Activated naive CD8-positive, alpha-beta T cell treated with anti-CD3 and anti-CD28 coated beads for 36 hours (primary cell): ENCODE results near the gene ARHGAP33. TPM values are rescaled to one million over a fixed set of nuclear protein-coding genes. Genes with fewer than 3 reads are reported as not detected.
"Not testable (repeated sequence)": the region's sequence is repeated elsewhere in the genome, so short reads cannot be mapped to it uniquely, and the experiment has no call there.

ENCODE experiments used
- DNase-seq: peaks from one replicate; pipeline ENCODE4 v3.0.0; 2021
- H3K27ac Mint-ChIP-seq: one replicate; pipeline ENCODE4 v1.8.0; 2022; ENCODE audit warnings: mild to moderate bottlenecking, moderate library complexity, mixed read lengths
- H3K27me3 Mint-ChIP-seq: one replicate; pipeline ENCODE4 v1.8.0; 2022; ENCODE audit warnings: mild to moderate bottlenecking, mixed read lengths
- H3K36me3 Mint-ChIP-seq: one replicate; pipeline ENCODE4 v1.8.0; 2021; ENCODE audit warnings: mild to moderate bottlenecking, mixed read lengths
- H3K4me1 Mint-ChIP-seq: one replicate; pipeline ENCODE4 v1.8.0; 2021; ENCODE audit warnings: mixed read lengths
- H3K4me3 Mint-ChIP-seq: one replicate; pipeline ENCODE4 v1.8.0; 2022; ENCODE audit warnings: mild to moderate bottlenecking, moderate library complexity, mixed read lengths
- H3K9me3 Mint-ChIP-seq: one replicate; pipeline ENCODE4 v1.8.0; 2022; ENCODE audit warnings: mixed read lengths
- total RNA-seq, 2 experiments: library from RNA; stranded (reverse); gene quantifications; one replicate each; pipeline ENCODE4 v1.2.3, GENCODE V29; 2021

The ARHGAP33 gene
- total RNA-seq, 2 experiments from 2014 or later, result 15.0 to 16.3 TPM

DNA sequence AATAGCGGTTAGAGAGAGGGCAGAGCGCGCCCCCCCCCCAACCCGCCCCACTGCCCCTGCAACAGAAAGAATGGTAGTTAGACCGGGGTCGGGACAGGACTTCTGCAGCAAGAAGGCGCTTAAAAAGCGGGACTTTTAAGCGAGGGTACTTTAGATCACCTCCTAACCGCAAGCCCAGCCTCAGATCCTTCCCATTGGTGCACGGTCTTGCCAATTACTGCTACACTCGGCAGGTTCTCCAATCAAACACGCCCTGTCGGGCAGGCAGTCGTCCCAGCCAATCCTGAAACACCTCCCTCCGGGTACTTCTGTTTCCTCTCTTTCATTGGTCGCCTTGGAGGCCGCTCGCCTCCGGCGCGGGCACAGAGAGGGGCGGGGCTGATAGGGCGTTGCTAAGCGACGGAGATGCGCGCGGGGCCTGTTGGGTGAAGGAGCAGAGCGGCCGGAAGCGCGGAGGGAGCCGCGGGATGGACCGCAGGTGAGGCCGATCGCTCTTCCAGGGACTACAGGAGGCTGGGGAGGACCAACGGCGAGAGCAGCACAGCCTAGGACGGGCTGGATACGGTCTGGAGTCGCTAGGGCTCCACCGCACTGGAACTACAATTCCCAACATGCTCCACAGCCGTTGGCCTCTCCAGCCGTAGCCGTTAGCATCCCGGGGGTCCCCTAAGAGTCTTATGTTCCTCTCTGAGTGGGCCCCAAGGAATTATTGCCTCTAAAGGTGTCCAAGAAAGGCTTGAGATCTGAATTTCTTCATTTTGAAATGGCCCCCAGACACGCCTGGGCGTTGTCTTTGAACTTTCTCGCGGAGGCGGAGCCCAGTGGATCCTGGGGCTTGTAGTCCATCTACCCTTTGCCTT lies 17.4 kb upstream of the ARHGAP33 start, which contains the start of gene PROSER3:
PROSER3 (plus strand) TSS at position 428 of the 860 bp plus-strand sequence; CDS start at position 468, 40 bp downstream.
- peak; percentile 99 for DNase-seq
- H3K36me3 Mint-ChIP-seq, result peaks cover 32% of the 10 kb centered on the region
- H3K4me1 Mint-ChIP-seq, result peaks cover 21% of the 10 kb centered on the region
- H3K27ac Mint-ChIP-seq, result peak within 1 kb of the TSS; percentile 82
- H3K27me3 Mint-ChIP-seq, result peaks cover 17% of the 10 kb centered on the region
- H3K4me3 Mint-ChIP-seq, result peak within 1 kb of the TSS; percentile 83
- H3K9me3 Mint-ChIP-seq, result no peaks in the 10 kb centered on the region

DNA sequence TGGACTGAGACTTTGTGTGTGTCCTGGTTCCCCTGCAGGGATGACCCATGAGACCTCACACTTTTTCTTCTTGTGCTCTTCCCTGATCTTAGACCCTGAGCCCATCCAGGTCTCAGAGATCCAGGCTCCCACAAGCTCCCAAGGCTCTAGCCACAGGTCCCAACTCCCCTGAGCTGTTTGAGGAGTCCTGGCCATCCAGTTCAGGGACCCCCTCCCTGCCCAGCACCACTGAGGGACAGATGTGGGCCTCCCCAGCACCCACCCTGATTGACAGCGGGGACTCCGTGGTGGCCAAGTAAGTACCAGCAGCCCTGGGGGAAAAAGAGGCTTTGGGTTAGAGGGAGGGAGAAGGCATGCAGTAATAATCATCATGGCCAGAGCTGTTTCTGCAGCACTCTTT lies 15.7 kb upstream of the ARHGAP33 start:
- Mint-ChIP-seq H3K27me3 (peaks cover 16% of the 10 kb centered on the region), H3K4me3 (peak overlapping the region; percentile 63), H3K4me1 (peaks cover 21% of the 10 kb centered on the region), H3K9me3 (no peaks in the 10 kb centered on the region), H3K36me3 (peaks cover 26% of the 10 kb centered on the region), H3K27ac (no peak overlapping the region)
- DNase-seq, result no peak

DNA sequence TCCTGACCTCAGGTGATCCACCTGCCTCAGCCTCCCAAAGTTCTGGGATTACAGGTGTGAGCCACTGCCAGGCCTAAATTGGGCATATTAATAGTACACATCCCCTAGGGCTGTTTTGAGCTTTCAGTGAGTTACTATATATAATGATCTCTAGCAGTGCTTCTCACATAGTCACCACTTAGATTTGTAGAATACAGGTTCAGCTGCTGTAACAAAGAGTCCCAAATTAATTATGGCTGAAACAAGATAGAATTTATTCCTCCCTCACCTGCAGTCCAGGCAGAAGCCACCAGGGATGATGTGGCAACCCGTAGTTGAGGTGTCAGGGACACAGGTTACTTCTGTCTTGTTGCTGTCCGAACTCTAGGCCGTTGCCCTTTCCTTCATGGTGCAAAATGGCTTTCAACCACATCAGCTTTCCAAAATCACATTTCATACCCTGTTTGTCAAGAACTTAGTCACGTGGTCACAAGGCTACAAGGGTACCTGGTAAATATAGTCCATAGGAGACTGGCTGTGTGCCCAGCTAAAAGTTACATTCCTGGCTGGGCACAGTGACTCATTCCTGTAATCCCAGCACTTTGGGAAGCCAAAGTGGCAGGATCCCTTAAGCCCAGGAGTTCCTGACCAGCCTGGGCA lies 14.5 kb upstream of the ARHGAP33 start:
- H3K4me3 Mint-ChIP-seq, result no peak overlapping the region
- no peaks in the 10 kb centered on the region for H3K9me3 Mint-ChIP-seq
- H3K27me3 Mint-ChIP-seq, result peaks cover 10% of the 10 kb centered on the region
- no peak overlapping the region for H3K27ac Mint-ChIP-seq
- peaks cover 22% of the 10 kb centered on the region for H3K36me3 Mint-ChIP-seq
- DNase-seq, result no peak
- peaks cover 18% of the 10 kb centered on the region for H3K4me1 Mint-ChIP-seq

DNA sequence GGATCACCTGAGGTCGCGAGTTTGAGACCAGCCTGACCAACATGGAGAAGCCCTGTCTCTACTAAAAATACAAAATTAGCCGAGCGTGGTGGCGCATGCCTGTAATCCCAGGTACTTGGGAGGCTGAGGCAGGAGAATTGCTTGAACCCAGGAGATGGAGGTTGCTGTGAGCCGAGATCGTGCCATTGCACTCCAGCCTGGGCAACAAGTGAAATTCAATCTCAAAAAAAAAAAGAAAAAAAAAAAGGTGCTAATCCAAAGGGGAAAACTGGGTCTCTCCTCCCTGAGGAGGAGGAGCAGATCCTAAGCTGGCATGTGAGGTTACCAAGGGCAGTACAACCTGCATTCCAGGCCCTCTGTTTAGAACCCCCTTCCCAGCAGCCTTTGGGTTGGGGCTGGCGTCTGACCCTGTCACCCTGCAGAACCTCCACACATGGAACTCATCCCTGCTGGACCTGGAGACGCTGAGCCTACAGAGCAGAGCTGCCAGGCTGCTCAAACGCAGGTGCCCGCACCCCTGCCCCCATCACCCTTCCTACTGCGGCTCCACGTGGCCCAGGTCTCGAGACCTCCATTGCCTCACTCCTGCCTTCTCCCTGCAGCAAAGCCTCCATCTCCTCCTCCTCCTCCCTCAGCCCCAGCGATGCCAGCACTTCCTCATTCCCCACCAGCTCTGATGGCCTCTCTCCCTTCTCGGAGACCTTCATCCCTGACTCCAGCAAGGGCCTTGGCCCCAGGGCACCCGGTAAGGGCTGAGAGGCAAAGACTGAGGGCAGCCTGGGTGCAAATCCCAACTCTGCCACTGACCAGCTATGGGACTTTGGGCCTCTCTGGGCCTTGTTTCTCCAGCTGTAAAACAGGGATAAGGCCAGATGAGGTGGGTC lies 10.7 kb upstream of the ARHGAP33 start:
- H3K36me3 Mint-ChIP-seq, result peaks cover 16% of the 10 kb centered on the region
- H3K4me1 Mint-ChIP-seq, result peaks cover 2% of the 10 kb centered on the region
- no peaks in the 10 kb centered on the region for H3K9me3 Mint-ChIP-seq
- no peak overlapping the region for H3K4me3 Mint-ChIP-seq
- no peaks in the 10 kb centered on the region for H3K27me3 Mint-ChIP-seq
- no peak overlapping the region for H3K27ac Mint-ChIP-seq
- no peak for DNase-seq

DNA sequence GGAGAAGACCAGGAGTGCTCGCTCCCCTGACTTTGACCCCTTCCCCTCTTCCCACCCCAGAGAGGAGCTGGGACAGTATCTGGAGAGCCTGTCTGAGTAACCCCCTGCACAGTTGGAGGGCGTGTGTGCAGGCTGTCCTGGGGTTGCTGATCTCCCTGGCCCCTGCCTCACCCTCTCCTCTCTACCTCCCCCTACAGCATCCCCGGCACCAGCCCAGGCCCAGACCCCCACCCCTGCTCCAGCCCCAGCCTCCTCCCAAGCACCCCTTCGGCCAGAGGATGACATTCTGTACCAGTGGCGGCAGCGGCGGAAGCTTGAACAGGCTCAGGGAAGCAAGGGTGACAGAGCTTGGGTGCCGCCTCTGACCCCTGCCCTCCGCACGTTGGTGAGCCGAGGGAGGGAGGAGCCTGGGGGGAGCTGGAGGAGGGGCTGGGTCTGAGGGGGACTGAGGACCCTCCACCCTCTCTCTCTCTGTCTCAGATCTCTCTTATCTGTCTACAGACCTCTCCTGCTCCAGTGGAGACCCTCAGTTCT lies 8.7 kb upstream of the ARHGAP33 start:
- no peaks in the 10 kb centered on the region for H3K4me1 Mint-ChIP-seq
- no peak overlapping the region for H3K27ac Mint-ChIP-seq
- H3K27me3 Mint-ChIP-seq, result no peaks in the 10 kb centered on the region
- H3K36me3 Mint-ChIP-seq, result peaks cover 10% of the 10 kb centered on the region
- H3K4me3 Mint-ChIP-seq, result no peak overlapping the region
- H3K9me3 Mint-ChIP-seq, result no peaks in the 10 kb centered on the region
- DNase-seq, result no peak

DNA sequence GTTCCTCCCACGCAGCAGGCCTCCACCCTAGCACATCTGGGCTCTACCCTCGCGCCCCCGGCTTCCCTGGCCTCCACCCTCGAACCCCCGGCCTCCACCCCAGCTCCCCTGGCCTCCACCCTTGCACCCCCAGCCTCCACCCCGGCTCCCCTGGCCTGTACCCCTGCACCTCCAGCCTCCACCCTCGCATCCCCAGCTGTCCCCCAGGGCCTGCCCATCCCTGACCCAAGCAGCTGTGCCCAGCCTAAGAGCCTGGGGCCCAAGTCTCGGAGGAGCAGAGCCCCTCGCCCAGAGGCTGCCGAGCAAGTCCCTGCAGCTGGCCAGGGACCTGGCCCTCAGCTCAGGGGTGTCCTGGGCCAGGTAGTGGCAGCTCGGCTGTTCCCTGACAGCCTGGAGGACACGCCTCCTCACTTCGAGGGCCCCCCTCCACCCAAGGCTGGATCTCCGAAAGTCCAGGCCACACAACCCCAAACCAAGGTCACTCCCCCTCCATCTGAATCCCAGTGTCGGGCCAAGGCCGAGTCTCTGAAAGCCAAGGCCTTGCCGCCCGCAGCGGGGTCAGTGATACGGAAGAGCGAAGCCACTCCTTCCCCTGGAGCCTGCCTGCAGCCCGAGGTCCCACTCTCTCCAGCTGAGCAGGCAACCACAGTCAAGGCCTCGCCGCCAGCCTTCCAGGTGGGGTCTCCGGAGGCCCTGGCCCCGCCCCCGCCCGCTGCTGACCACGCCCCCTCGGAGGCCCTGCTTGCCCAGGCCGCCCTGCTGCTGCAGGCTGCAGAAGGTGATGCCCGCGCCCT lies 7.9 kb upstream of the ARHGAP33 start:
- Mint-ChIP-seq H3K4me1 (no peaks in the 10 kb centered on the region), H3K9me3 (no peaks in the 10 kb centered on the region), H3K4me3 (no peak overlapping the region), H3K27me3 (no peaks in the 10 kb centered on the region), H3K27ac (no peak overlapping the region), H3K36me3 (peaks cover 4% of the 10 kb centered on the region)
- DNase-seq, result no peak

DNA sequence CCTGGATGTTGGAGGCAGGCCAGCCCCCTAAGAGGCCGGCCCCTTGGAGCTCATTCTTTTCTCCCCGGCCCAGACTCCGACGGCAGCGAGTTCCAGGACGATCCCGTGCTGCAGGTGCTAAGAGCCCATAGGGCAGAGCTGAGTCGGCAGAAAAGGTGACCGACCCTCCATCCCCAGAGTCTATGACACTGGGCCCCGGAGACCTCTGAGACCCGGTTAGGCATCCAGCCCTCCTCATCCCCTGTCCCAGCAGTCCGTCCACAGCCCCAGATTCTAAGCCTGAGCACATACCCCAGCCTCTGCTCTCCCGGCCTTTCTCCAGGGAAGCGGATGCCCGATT lies 7.3 kb upstream of the ARHGAP33 start:
- H3K36me3 Mint-ChIP-seq, result peaks cover 4% of the 10 kb centered on the region
- no peaks in the 10 kb centered on the region for H3K27me3 Mint-ChIP-seq
- H3K4me1 Mint-ChIP-seq, result no peaks in the 10 kb centered on the region
- no peak for DNase-seq
- no peaks in the 10 kb centered on the region for H3K9me3 Mint-ChIP-seq
- no peak overlapping the region for H3K4me3 Mint-ChIP-seq
- no peak overlapping the region for H3K27ac Mint-ChIP-seq

DNA sequence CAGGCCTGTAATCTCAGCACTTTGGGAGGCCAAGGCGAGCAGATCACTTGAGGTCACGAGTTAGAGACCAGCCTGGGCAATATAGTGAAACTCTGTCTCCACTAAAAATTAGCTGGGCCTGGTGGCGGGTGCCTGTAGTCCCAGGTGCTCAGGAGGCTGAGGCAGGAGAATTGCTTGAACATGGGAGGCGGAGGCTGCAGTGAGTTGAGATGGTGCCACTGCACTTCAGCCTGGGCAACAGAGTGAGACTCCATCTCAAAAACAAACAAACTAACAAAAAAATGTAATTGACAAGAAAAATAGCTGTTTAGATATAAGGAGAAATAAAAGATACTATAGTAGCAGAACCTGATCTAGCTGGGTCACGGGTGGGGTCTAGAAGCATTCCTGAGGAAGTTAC lies 3.0 kb upstream of the ARHGAP33 start:
- H3K27ac Mint-ChIP-seq, H3K4me3 Mint-ChIP-seq, H3K9me3 Mint-ChIP-seq, DNase-seq, H3K27me3 Mint-ChIP-seq, H3K36me3 Mint-ChIP-seq: not testable (repeated sequence)
- peaks cover 11% of the 10 kb centered on the region for H3K4me1 Mint-ChIP-seq

DNA sequence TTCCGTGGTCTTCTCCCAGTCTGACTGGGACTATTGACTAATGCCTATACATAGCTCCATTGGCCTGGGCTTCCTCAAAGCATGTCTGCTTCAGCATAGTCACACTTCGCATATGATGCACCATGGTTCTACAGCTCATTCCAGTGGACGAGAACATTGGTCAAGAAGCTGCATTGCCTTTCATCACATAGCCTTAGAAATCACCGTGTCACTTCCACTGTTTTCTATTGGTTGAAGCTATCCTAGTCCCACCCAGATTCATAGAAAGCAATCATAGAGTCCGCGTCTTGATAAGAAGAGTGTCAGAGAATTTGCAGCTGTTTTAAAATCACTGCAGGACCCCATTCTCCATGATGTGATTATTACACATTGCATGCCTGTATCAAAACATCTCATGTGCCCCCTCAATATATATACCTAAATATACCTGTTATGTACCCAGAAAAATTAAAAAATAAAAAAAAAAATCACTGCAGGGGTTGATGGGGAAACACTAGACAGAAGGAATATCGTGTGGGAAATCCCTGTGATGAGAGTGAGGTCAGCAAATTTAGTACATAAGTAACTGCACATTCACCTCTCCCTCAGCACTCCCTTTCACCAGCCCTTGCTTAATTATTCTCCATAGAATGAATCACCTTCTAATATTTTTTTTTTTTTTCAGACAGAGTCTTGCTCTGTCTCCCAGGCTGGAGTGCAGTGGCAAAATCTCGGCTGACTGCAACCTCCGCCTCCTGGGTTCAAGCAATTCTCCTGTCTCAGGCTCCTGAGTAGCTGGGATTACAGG lies 2.2 kb upstream of the ARHGAP33 start:
- Mint-ChIP-seq H3K9me3 (no peaks in the 10 kb centered on the region), H3K27ac (no peak overlapping the region), H3K36me3 (peaks cover 3% of the 10 kb centered on the region), H3K27me3 (no peaks in the 10 kb centered on the region), H3K4me1 (peaks cover 11% of the 10 kb centered on the region), H3K4me3 (no peak overlapping the region)
- no peak for DNase-seq

DNA sequence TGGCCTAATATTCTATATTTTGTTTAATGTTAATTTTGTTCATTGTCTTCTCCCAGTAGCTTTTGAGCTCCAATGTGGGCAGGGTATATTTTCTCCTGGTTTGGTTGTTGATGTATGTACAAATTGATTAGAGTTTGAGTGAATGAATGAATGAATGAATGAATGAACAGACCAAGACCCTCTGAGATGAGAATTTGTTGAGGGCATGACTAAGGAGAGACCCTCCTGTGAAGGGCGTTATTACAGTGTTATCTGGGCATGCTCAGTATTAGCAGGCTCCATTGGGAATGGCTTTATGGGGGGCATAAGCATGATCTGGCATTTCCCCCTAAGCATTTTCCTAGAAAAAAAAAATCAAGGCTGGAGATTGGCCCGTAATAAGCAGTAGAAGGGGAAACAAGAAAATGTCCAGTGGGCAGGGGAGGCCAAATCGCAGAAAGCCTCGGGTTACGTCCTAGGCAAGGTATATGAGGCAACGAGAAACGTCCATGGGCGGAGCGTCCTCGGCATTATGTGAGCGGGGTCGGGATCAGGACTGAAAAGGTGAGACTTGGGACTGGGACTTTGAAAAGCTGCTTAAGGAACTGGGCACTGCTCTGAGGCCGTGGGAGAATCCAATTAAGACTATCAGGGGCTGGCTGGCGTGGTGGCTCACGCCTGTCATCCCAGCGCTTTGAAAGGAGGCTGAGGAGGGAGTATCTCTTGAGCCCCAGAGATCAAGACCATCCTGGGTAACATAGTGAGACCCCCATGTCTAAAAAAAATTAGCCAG lies 904 bp upstream of the ARHGAP33 start:
- peak overlapping the region; percentile 75 for H3K4me3 Mint-ChIP-seq
- no peak for DNase-seq
- H3K36me3 Mint-ChIP-seq, result peaks cover 3% of the 10 kb centered on the region
- peaks cover 11% of the 10 kb centered on the region for H3K4me1 Mint-ChIP-seq
- H3K27ac Mint-ChIP-seq, result no peak overlapping the region
- no peaks in the 10 kb centered on the region for H3K27me3 Mint-ChIP-seq
- no peaks in the 10 kb centered on the region for H3K9me3 Mint-ChIP-seq

DNA sequence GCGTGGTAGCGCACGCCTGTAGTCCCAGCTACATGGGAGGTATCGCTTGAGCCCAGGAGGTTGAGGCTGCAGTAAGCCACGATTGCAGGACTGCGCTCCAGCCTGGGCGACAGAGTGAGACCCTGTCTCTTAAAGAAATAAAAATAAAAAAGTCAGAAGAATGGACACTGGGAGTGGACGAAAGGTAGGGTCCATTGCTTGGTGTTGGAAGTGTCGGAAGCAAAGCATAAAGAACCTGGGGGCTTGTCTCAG lies 392 bp upstream of the ARHGAP33 start:
- no peak for DNase-seq
- Mint-ChIP-seq H3K36me3 (no peaks in the 10 kb centered on the region), H3K9me3 (no peaks in the 10 kb centered on the region), H3K27ac (no peak overlapping the region), H3K27me3 (no peaks in the 10 kb centered on the region), H3K4me3 (peak overlapping the region; percentile 75), H3K4me1 (peaks cover 11% of the 10 kb centered on the region)

DNA sequence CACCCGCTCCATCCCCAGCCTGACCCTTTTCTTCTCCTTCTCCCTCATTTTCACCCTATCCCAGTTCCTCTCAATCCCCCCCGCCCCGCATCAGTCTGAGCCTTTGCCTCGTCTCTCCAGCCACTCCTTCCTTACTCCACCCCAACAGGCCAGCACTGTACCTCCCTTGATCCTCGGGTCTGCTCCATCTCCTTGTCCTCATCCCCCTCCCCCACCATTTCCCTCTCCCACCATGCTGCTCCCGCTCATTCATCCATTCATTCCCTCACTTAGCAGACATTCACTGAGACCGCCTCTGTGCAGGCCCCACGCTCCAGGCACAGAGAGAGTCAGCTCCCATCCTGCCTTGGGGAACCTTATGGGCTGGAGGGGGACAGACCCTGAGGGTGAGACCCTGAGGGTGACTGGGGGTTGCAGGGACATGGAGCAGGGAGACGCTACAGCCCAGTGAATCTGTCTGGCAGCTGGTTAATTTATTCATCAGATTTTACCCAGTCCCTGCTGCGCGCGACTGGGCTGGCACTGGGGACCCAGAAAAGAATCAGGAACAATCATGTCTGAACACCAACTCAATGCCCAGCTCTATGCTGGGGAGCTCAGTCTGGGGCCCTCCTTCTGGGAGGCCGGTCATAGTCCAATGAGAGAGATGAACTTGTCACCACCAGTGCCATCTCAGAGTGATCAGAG lies 881 bp downstream of the ARHGAP33 start:
- peak overlapping the region; percentile 82 for H3K4me3 Mint-ChIP-seq
- no peaks in the 10 kb centered on the region for H3K27me3 Mint-ChIP-seq
- H3K9me3 Mint-ChIP-seq, result no peaks in the 10 kb centered on the region
- H3K36me3 Mint-ChIP-seq, result no peaks in the 10 kb centered on the region
- peaks cover 11% of the 10 kb centered on the region for H3K4me1 Mint-ChIP-seq
- DNase-seq, result no peak
- no peak overlapping the region for H3K27ac Mint-ChIP-seq
